ENCODE measurements around the gene CAMSAP2. TPM values are rescaled to one million over a fixed set of nuclear protein-coding genes. Genes with fewer than 3 reads are reported as not detected.

Gene CAMSAP2
- total RNA-seq, 1 experiment from 2014 or later, result 25.0 TPM

DNA sequence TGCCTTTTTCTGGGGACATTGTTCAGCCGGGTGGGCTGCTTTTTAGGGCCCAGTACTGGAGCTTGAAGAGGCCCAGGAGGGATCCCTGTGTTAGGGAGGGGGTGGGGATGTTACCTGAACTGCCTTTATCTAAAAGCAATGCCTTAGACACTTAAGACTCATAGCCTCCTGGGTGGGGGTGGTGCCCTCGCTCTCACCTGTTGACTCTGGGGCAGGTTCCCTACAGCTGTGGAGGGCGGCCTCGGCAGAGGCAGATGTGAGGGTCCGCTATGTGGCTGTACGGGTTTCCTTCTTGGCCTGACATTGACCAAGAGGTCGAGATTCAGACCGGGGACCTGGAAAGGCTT is 156.7 kb downstream of the CAMSAP2 start:
- no peaks in the 10 kb centered on the region for H3K36me3 ChIP-seq (ENCODE audit: control insufficient read depth in 1 of 2, insufficient read depth in 2 of 2, low read length in 2 of 2)
- H3K9me3 ChIP-seq (ENCODE audit: control insufficient read depth in 1 of 2, insufficient read depth in 1 of 2, low read depth in 1 of 2, low read length in 2 of 2), result no peaks in the 10 kb centered on the region
- H2AFZ ChIP-seq (ENCODE audit: low read depth, low read length, poor library complexity, severe bottlenecking), result no peak overlapping the region
- no peaks in the 10 kb centered on the region for H4K20me1 ChIP-seq (ENCODE audit: insufficient read depth)
- peaks cover 47 to 74% of the 10 kb centered on the region in 2 experiments for H3K4me1 ChIP-seq (ENCODE audit: control insufficient read depth in 1 of 2, insufficient read depth in 2 of 2, low read length in 2 of 2)
- no peak for DNase-seq (ENCODE audit: low read depth, low spot score)
- no peak for ATAC-seq
- no TSS peak for BruUV-seq (replicated peaks)
- peak overlapping the region; percentile 11; the same call in 1 of the 2 replicates for H3K27ac ChIP-seq (ENCODE audit: low read depth, low read length)
- H3K9me2 ChIP-seq (ENCODE audit: insufficient read depth), result no peaks in the 10 kb centered on the region
- TF ChIP-seq POLR2A (IDR thresholded peaks at IDR 0.05; ENCODE audit: borderline replicate concordance, extremely low read depth, insufficient read depth, insufficient read length) (no peak), ELF1 (IDR thresholded peaks at IDR 0.05; ENCODE audit: borderline replicate concordance, low read depth) (no peak), FOSL1 (IDR thresholded peaks at IDR 0.05; ENCODE audit: low read depth) (no peak), ZFX (IDR thresholded peaks at IDR 0.05) (no peak), SP1 (IDR thresholded peaks at IDR 0.05; ENCODE audit: low read depth) (no peak), POLR2AphosphoS5 (IDR thresholded peaks at IDR 0.05; ENCODE audit: low read depth, low read length) (no peak), EZH2 (IDR thresholded peaks at IDR 0.05) (no peak), SRF (IDR thresholded peaks at IDR 0.05; ENCODE audit: low read depth) (no peak)
- H3K4me3 ChIP-seq (replicated peaks in 1 of 2; ENCODE audit: low read depth in 1 of 2, low read length in 2 of 2), result peak overlapping the region; percentile 63
- H3K4me2 ChIP-seq (ENCODE audit: low read length), result peak overlapping the region; percentile 97
- CTCF ChIA-PET, result interaction anchor here (0.8 kb wide), 1 partner anchor 360 kb away, joined by 3 read pairs; no protein-coding TSS in a partner anchor
- H3K79me2 ChIP-seq (ENCODE audit: insufficient read depth, low read length), result no peaks in the 10 kb centered on the region; the same call in 1 of the 2 replicates
- no peaks in the 10 kb centered on the region for H3K27me3 ChIP-seq (ENCODE audit: insufficient read depth, low read length)
- RAD21 ChIA-PET (ENCODE audit: low non-redundant PET in 1 of 2, low total read pairs in 2 of 2, uncharacterized antibody in 2 of 2, unreplicated experiment in 2 of 2), result no interaction called here
- intact Hi-C loops (cut with micrococcal nuclease), result no loop called here
- POLR2A ChIA-PET, result interaction anchor here (0.7 kb wide), 2 partner anchors 250 to 273 kb away, joined by 3 read pairs; no protein-coding TSS in a partner anchor
- peak overlapping the region; percentile 62 for H3K9ac ChIP-seq (ENCODE audit: low read length)

DNA sequence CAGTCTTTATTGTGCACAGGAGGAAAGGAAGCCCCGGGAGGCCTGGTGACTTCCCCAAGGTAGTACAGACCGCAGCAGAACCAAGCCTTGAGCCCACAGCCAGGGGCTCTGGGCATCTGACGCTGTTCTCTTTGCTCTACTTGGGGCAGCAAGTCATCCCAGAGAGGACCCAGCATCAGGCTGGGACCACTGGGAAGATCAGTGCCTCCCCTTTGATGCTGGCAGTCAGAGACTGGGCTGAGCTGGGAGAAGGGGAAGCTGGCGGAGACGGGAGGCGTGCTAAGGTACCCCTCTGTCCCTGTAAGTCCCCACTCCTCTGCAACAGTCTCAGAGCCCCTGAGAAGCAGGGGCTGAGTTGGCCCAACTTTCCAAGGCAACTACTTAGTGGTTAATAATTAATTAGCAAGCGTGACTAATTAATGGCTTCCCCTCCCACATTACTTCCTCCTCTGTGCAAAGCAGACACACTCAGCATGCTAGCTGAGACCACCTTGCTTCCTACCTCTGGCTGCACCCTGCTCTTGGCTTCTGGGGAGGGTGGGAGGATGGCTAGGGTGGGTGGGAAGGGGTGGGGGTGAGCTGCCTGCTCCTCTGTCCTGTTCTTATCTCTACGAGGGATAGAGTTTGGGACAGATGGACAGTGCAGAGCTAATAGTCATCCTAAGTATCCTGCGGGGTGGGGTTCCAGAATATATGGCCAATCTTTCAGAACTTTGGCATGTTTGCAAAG is 157.3 kb downstream of the CAMSAP2 start:
- Histone ChIP-seq H3K4me3 (replicated peaks in 1 of 2; ENCODE audit: low read depth in 1 of 2, low read length in 2 of 2) (peak overlapping the region; percentile 63), H3K4me2 (ENCODE audit: low read length) (peak overlapping the region; percentile 97), H3K4me1 (ENCODE audit: control insufficient read depth in 1 of 2, insufficient read depth in 2 of 2, low read length in 2 of 2) (peaks cover 44 to 68% of the 10 kb centered on the region in 2 experiments), H3K27ac (ENCODE audit: low read depth, low read length) (peak overlapping the region; percentile 40; the same call in 1 of the 2 replicates), H3K79me2 (ENCODE audit: insufficient read depth, low read length) (no peaks in the 10 kb centered on the region; the same call in 1 of the 2 replicates), H3K9me2 (ENCODE audit: insufficient read depth) (no peaks in the 10 kb centered on the region), H2AFZ (ENCODE audit: low read depth, low read length, poor library complexity, severe bottlenecking) (no peak overlapping the region), H3K9ac (ENCODE audit: low read length) (peak overlapping the region; percentile 62), H3K27me3 (ENCODE audit: insufficient read depth, low read length) (no peaks in the 10 kb centered on the region), H3K9me3 (ENCODE audit: control insufficient read depth in 1 of 2, insufficient read depth in 1 of 2, low read depth in 1 of 2, low read length in 2 of 2) (no peaks in the 10 kb centered on the region), H3K36me3 (ENCODE audit: control insufficient read depth in 1 of 2, insufficient read depth in 2 of 2, low read length in 2 of 2) (no peaks in the 10 kb centered on the region), H4K20me1 (ENCODE audit: insufficient read depth) (no peaks in the 10 kb centered on the region)
- CTCF ChIA-PET, result interaction anchor here (0.8 kb wide), 2 partner anchors 337 to 361 kb away, joined by 3 to 4 read pairs; no protein-coding TSS in a partner anchor
- POLR2A ChIA-PET, result interaction anchor here (0.7 kb wide), 1 partner anchor 251 kb away, joined by 3 read pairs; no protein-coding TSS in a partner anchor
- RAD21 ChIA-PET (ENCODE audit: low non-redundant PET in 1 of 2, low total read pairs in 2 of 2, uncharacterized antibody in 2 of 2, unreplicated experiment in 2 of 2), result no interaction called here
- intact Hi-C loops (cut with micrococcal nuclease), result no loop called here
- ATAC-seq (no peak), DNase-seq (ENCODE audit: low read depth, low spot score) (no peak)
- BruUV-seq (replicated peaks), result no TSS peak
- TF ChIP-seq ZBTB33 (IDR thresholded peaks at IDR 0.05; ENCODE audit: extremely low read depth, insufficient replicate concordance, low read length) (no peak), ZFX (IDR thresholded peaks at IDR 0.05) (no peak), POLR2AphosphoS5 (IDR thresholded peaks at IDR 0.05; ENCODE audit: low read depth, low read length) (no peak), CBX3 (IDR thresholded peaks at IDR 0.05; ENCODE audit: low read depth) (no peak), SIN3A (IDR thresholded peaks at IDR 0.05; ENCODE audit: low read depth) (no peak), CTCF (IDR thresholded peaks at IDR 0.05 in 2 of 3, conservative IDR thresholded peaks at IDR 0.05 in 1 of 3; ENCODE audit: borderline replicate concordance in 1 of 3, insufficient read depth in 1 of 3, low read depth in 2 of 3, low read length in 2 of 3) (no peak), YY1 (IDR thresholded peaks at IDR 0.05; ENCODE audit: extremely low read depth, insufficient replicate concordance, low read depth, low read length) (no peak), TCF7L2 (IDR thresholded peaks at IDR 0.05; ENCODE audit: borderline replicate concordance, extremely low read depth, insufficient read depth, insufficient read length) (no peak), CEBPB (IDR thresholded peaks at IDR 0.05; ENCODE audit: low read depth) (no peak), JUND (IDR thresholded peaks at IDR 0.05) (no peak), EGR1 (IDR thresholded peaks at IDR 0.05; ENCODE audit: low read depth) (no peak)
